Fibroblast of the aortic adventitia (primary cell): Measurements from ENCODE around the gene ATP2C2. TPM values are rescaled to one million over a fixed set of nuclear protein-coding genes. Genes with fewer than 3 reads are reported as not detected.
"Not testable (repeated sequence)": the region's sequence is repeated elsewhere in the genome, so short reads cannot be mapped to it uniquely, and the experiment has no call there.

Source experiments
- DNase-seq: peaks from one replicate; pipeline ENCODE4 v3.0.0-alpha.2; 2010; ENCODE audit warnings: low read depth
- H3K4me3 ChIP-seq: 2 replicates; pipeline ENCODE4 v1.5.1; 2011; ENCODE audit warnings: low read depth, mild to moderate bottlenecking, control low read depth, low read length, moderate library complexity
- CTCF ChIP-seq: IDR thresholded peaks from 2 replicates; pipeline ENCODE4 v1.5.1; 2011; ENCODE audit warnings: mild to moderate bottlenecking, low read length, control low read depth, inconsistent platforms; ENCODE audit not compliant: insufficient read depth
- total RNA-seq: library from RNA; depleted of rRNA; stranded (reverse); fragments of >200 nt; gene quantifications from 2 replicates; pipeline ENCODE4 v1.2.3, GENCODE V29; 2012; ENCODE audit warnings: low replicate concordance

Gene ATP2C2
- total RNA-seq, 1 donor, result not detected

DNA sequence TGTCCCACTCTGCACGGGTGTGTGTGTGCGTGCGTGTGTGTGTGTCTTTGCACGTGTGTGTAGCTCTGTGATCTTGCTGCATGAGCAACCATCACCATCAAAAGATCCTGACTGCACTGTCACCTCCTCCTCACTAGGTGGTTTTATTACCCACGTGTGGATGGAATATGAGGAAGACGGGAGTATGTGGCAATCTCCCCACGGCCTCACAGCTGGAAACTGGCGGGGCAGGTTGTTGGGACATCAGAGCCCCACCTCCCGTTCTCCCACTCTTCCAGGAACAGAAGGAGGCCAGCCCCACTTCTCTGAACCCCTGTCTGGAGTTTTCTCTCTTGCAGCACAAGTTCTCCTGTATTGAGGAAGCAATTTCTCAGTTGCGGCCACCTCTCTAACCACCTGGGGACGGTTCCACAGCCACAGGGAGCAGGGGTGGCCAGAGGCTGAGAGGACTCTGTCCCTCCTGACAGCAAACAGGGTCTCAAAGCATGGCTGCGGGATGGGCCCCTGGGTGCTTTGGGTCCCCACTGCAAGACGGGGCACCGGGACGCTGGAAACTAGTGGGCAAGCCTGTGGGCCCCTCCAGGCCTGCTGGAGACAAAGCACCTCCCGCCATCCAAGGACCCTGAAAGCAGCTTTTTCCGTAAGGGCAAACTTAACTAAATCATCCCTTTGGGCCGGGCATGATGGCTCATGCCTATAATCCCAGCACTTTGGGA, 27.9 kb upstream of the ATP2C2 start:
- H3K4me3 ChIP-seq, result no peak overlapping the region
- no peak for TF ChIP-seq CTCF
- DNase-seq, result no peak

DNA sequence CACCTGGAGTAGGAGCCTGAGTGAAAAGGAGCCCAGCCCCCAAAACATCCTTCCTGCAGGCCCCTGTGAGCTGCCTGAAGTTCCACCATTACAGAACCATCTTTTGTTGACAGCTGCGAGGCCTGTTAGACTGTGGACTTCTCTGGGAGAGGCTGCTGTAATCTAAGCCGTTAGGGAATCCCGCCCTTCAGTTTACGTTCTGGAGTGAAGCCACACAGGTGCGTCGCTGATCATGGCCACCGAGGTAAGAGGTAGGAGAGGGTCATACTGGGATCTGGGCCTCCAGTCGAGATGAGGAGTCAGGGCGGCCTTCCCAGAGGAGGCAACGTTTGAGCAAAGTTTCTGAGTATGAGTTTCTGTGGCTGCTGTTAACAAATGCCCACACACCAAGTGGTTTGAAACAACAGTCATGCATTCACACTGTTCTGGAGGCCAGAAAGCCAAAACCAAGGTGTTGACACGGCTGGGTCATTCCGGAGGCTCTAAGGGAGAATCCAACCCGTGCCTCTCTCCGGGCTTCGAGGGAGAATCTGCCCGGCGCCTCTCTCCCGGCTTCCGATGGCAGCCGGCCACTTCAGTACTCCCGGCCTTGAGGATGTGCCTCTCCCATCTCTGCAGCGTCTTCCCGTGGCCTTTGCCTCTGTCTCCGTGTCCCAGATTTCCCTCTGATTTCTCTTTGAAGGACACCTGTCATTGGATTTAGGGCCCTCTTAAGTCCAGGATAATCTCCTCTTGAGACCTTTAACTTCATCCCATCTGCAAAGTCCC, 26.6 kb upstream of the ATP2C2 start:
- no peak for TF ChIP-seq CTCF
- H3K4me3 ChIP-seq, result no peak overlapping the region
- no peak for DNase-seq

GRCh38 chr16:84343800-84344199, 24.5 kb upstream of the ATP2C2 start:
- not testable (repeated sequence) for DNase-seq, H3K4me3 ChIP-seq

- no peak for TF ChIP-seq CTCF
- H3K4me3 ChIP-seq, result no peak overlapping the region
- DNase-seq, result no peak
Measured at GRCh38 chr16:84344781-84345180, 23.6 kb upstream of the ATP2C2 start.

GRCh38 chr16:84347161-84347560, 21.2 kb upstream of the ATP2C2 start:
- TF ChIP-seq CTCF, result no peak
- no peak for DNase-seq
- H3K4me3 ChIP-seq, result no peak overlapping the region

GRCh38 chr16:84348386-84348888, 19.9 kb upstream of the ATP2C2 start:
- no peak for DNase-seq
- no peak overlapping the region for H3K4me3 ChIP-seq
- TF ChIP-seq CTCF, result no peak
